ENCODE results near the gene SEMA4C. TPM values are rescaled to one million over a fixed set of nuclear protein-coding genes. Genes with fewer than 3 reads are reported as not detected.

The SEMA4C gene
- total RNA-seq, 1 donor from 2014 or later: 119 TPM

GRCh38 chr2:96887493-96888012 is 17.7 kb upstream of the SEMA4C start:
- Mint-ChIP-seq H3K27ac (ENCODE audit: unreplicated experiment) (no peak overlapping the region), H3K9me3 (ENCODE audit: unreplicated experiment) (peaks cover 4% of the 10 kb centered on the region)
- DNase-seq: no peak

GRCh38 chr2:96885432-96886347 is 15.8 kb upstream of the SEMA4C start:
- Mint-ChIP-seq H3K27ac (ENCODE audit: unreplicated experiment) (no peak overlapping the region), H3K36me3 (ENCODE audit: unreplicated experiment) (no peaks in the 10 kb centered on the region), H3K27me3 (ENCODE audit: unreplicated experiment) (peaks cover 3% of the 10 kb centered on the region), H3K4me3 (ENCODE audit: unreplicated experiment) (no peak overlapping the region), H3K4me1 (ENCODE audit: low read depth, unreplicated experiment) (peaks cover 7% of the 10 kb centered on the region), H3K9me3 (ENCODE audit: unreplicated experiment) (peaks cover 2% of the 10 kb centered on the region)
- no peak for TF ChIP-seq CTCF (IDR thresholded peaks at IDR 0.05; ENCODE audit: partially characterized antibody, unreplicated experiment)
- no peak for DNase-seq

More at GRCh38 chr2:96887493-96888012, 17.7 kb upstream of the SEMA4C start:
- Mint-ChIP-seq H3K36me3 (ENCODE audit: unreplicated experiment) (no peaks in the 10 kb centered on the region), H3K4me1 (ENCODE audit: low read depth, unreplicated experiment) (no peaks in the 10 kb centered on the region), H3K27me3 (ENCODE audit: unreplicated experiment) (peaks cover 3% of the 10 kb centered on the region), H3K4me3 (ENCODE audit: unreplicated experiment) (no peak overlapping the region)
- TF ChIP-seq CTCF (IDR thresholded peaks at IDR 0.05; ENCODE audit: partially characterized antibody, unreplicated experiment): no peak

GRCh38 chr2:96884299-96885094 is 14.6 kb upstream of the SEMA4C start:
- H3K27me3 Mint-ChIP-seq (ENCODE audit: unreplicated experiment): peaks cover 3% of the 10 kb centered on the region
- no peak overlapping the region for H3K27ac Mint-ChIP-seq (ENCODE audit: unreplicated experiment)
- H3K4me1 Mint-ChIP-seq (ENCODE audit: low read depth, unreplicated experiment): peaks cover 7% of the 10 kb centered on the region
- H3K36me3 Mint-ChIP-seq (ENCODE audit: unreplicated experiment): no peaks in the 10 kb centered on the region
- DNase-seq: no peak
- peaks cover 6% of the 10 kb centered on the region for H3K9me3 Mint-ChIP-seq (ENCODE audit: unreplicated experiment)
- H3K4me3 Mint-ChIP-seq (ENCODE audit: unreplicated experiment): no peak overlapping the region
- no peak for TF ChIP-seq CTCF (IDR thresholded peaks at IDR 0.05; ENCODE audit: partially characterized antibody, unreplicated experiment)

GRCh38 chr2:96883306-96883705 is 13.4 kb upstream of the SEMA4C start:
- H3K36me3 Mint-ChIP-seq (ENCODE audit: unreplicated experiment): no peaks in the 10 kb centered on the region
- TF ChIP-seq CTCF (IDR thresholded peaks at IDR 0.05; ENCODE audit: partially characterized antibody, unreplicated experiment): no peak
- H3K4me1 Mint-ChIP-seq (ENCODE audit: low read depth, unreplicated experiment): peaks cover 7% of the 10 kb centered on the region
- DNase-seq: no peak
- no peak overlapping the region for H3K4me3 Mint-ChIP-seq (ENCODE audit: unreplicated experiment)
- H3K27ac Mint-ChIP-seq (ENCODE audit: unreplicated experiment): no peak overlapping the region
- peaks cover 6% of the 10 kb centered on the region for H3K9me3 Mint-ChIP-seq (ENCODE audit: unreplicated experiment)
- peaks cover 5% of the 10 kb centered on the region for H3K27me3 Mint-ChIP-seq (ENCODE audit: unreplicated experiment)

Measured in glutamatergic neuron (in vitro differentiated cells).